Sigmoid colon (tissue), 7 donors: ENCODE measurements around the gene MITF. TPM values are rescaled to one million over a fixed set of nuclear protein-coding genes. Genes with fewer than 3 reads are reported as not detected.

Experiments
- DNase-seq: peaks from one replicate; pipeline ENCODE4 v3.0.0-alpha.2; 2019
- H3K27ac ChIP-seq, 4 donors: fragments of 200-600 bp; sonication (generic); one replicate each; pipeline ENCODE4 v1.5.1; 2016 to 2019; ENCODE audit warnings: mild to moderate bottlenecking in 1 of 4
- H3K27me3 ChIP-seq, 3 donors: fragments of 200-600 bp; sonication (generic); one replicate each; pipeline ENCODE4 v1.5.1; 2019; ENCODE audit warnings: mild to moderate bottlenecking in 1 of 3
- H3K36me3 ChIP-seq, 4 donors: fragments of 200-600 bp; sonication (generic); one replicate each; pipeline ENCODE4 v1.5.1; 2016 to 2019
- H3K4me1 ChIP-seq, 4 donors: fragments of 200-600 bp; sonication (generic); one replicate each; pipeline ENCODE4 v1.5.1; 2017 to 2019
- H3K4me3 ChIP-seq, 4 donors: fragments of 200-600 bp; sonication (generic); one replicate each; pipeline ENCODE4 v1.5.1; 2017 to 2019; ENCODE audit warnings: mild to moderate bottlenecking in 2 of 4, moderate library complexity in 1 of 4
- H3K9me3 ChIP-seq, 4 donors: fragments of 200-600 bp in 3 of 4; sonication (generic) in 3 of 4; one replicate each; pipeline versions ENCODE4 v1.5.1 to v1.6.1; 2013 to 2019
- CTCF ChIP-seq, 4 experiments: fragments of 450-650 bp in 3 of 4; fragments of 200-600 bp in 1 of 4; IDR thresholded peaks; one replicate each; pipeline ENCODE4 v1.5.1; 2016 to 2019; ENCODE audit warnings: antibody characterized with exemption in 4 of 4, mild to moderate bottlenecking in 3 of 4, moderate library complexity in 2 of 4
- EP300 ChIP-seq, 4 donors: sonication (generic); formaldehyde crosslinking; IDR thresholded peaks; one replicate each; pipeline ENCODE4 v1.6.1; 2017; ENCODE audit warnings: antibody characterized with exemption in 4 of 4
- POLR2A ChIP-seq, 2 donors: fragments of 450-650 bp; IDR thresholded peaks; one replicate each; pipeline ENCODE4 v1.6.1; 2016; ENCODE audit warnings: antibody characterized with exemption in 2 of 2, mild to moderate bottlenecking in 2 of 2, moderate library complexity in 2 of 2
- POLR2AphosphoS5 ChIP-seq, 4 donors: sonication (generic); formaldehyde crosslinking; IDR thresholded peaks; one replicate each; pipeline ENCODE4 v1.6.1; 2017; ENCODE audit warnings: antibody characterized with exemption in 4 of 4
- WGBS, 2 donors: extraction: QIAGEN DNeasy Blood & Tissue Kit; methylation state at CpG; one replicate each; pipeline ENCODE4 v1.1.7; 2013; 5-methylcytosine and 5-hydroxymethylcytosine counted together
- intact Hi-C: fragments of 100-400 bp; cut with DNase I; formaldehyde crosslinking; loops from one replicate; pipeline ENCODE4 v1.15.1; 2023
- polyA plus RNA-seq, 3 donors: library from polyadenylated mRNA; stranded (reverse); fragments of 200-250 nt; gene quantifications; one replicate each; pipeline ENCODE4 v1.2.3, GENCODE V29; 2013
- total RNA-seq, 4 donors: library from RNA; depleted of rRNA; stranded (reverse); fragments of >200 nt; gene quantifications; one replicate each; pipeline ENCODE4 v1.1.0, GENCODE V29; 2016
- donor health status: healthy with polysubstance abuse.
- donor health status: Bipolar disorder and iron deficiency.
- donor health status: healthy.

MITF gene
- total and polyA plus RNA-seq, 7 donors = 2.1 to 73.2 (median 65.4) TPM

GRCh38 chr3:69735893-69736292 is 3.4 kb upstream of the MITF start:
- H3K36me3 ChIP-seq = no peaks in the 10 kb centered on the region
- no peak overlapping the region for H3K27ac ChIP-seq
- H3K4me1 ChIP-seq = peaks cover 0 to 15% (median 9%) of the 10 kb centered on the region in 4 donors
- WGBS, 2 donors = 80 to 91% methylated on average over 2 of the region's 2 CpGs
- DNase-seq = no peak
- H3K4me3 ChIP-seq = no peak overlapping the region
- H3K27me3 ChIP-seq = no peaks in the 10 kb centered on the region
- intact Hi-C loops = loop anchor here (5.0 kb wide), 2 partner anchors 44 to 211 kb away; no protein-coding TSS in a partner anchor
- no peaks in the 10 kb centered on the region for H3K9me3 ChIP-seq
- TF ChIP-seq CTCF (IDR thresholded peaks at IDR 0.05) = no peak
- TF ChIP-seq EP300 (IDR thresholded peaks at IDR 0.05) = no peak
- no peak for TF ChIP-seq POLR2A (IDR thresholded peaks at IDR 0.05)
- TF ChIP-seq POLR2AphosphoS5 (IDR thresholded peaks at IDR 0.05) = no peak

GRCh38 chr3:69737392-69737791 is 1.9 kb upstream of the MITF start:
- intact Hi-C loops = loop anchor here (5.0 kb wide), 2 partner anchors 45 to 210 kb away; no protein-coding TSS in a partner anchor
- peaks cover 0 to 30% (median 22%) of the 10 kb centered on the region in 4 donors for H3K4me1 ChIP-seq
- H3K9me3 ChIP-seq = no peaks in the 10 kb centered on the region
- TF ChIP-seq POLR2AphosphoS5 (IDR thresholded peaks at IDR 0.05) (no peak), CTCF (IDR thresholded peaks at IDR 0.05) (no peak), EP300 (IDR thresholded peaks at IDR 0.05) (no peak), POLR2A (IDR thresholded peaks at IDR 0.05) (no peak)
- DNase-seq = no peak
- no peak overlapping the region for H3K4me3 ChIP-seq
- no peaks in the 10 kb centered on the region for H3K27me3 ChIP-seq
- peak overlapping the region in 1 of 4 donors; percentile 93 for H3K27ac ChIP-seq
- WGBS, 2 donors = 45 to 66% methylated on average over 3 of the region's 3 CpGs
- H3K36me3 ChIP-seq = no peaks in the 10 kb centered on the region

- H3K36me3 ChIP-seq = no peaks in the 10 kb centered on the region
- no peak for DNase-seq
- intact Hi-C loops = loop anchor here (5.0 kb wide), 2 partner anchors 46 to 209 kb away; no protein-coding TSS in a partner anchor
- peaks cover 0 to 40% (median 30%) of the 10 kb centered on the region in 4 donors for H3K4me1 ChIP-seq
- H3K4me3 ChIP-seq = peak overlapping the region; percentile 80 to 94 (median 86)
- 1 to 4% methylated on average over 4 of the region's 4 CpGs for WGBS, 2 donors
- H3K27me3 ChIP-seq = no peaks in the 10 kb centered on the region
- peak overlapping the region; percentile 85 to 93 (median 90) for H3K27ac ChIP-seq
- H3K9me3 ChIP-seq = no peaks in the 10 kb centered on the region
- no peak for TF ChIP-seq CTCF (IDR thresholded peaks at IDR 0.05)
- no peak for TF ChIP-seq POLR2A (IDR thresholded peaks at IDR 0.05)
- no peak for TF ChIP-seq EP300 (IDR thresholded peaks at IDR 0.05)
- no peak for TF ChIP-seq POLR2AphosphoS5 (IDR thresholded peaks at IDR 0.05)
These were observed 949 bp upstream of the MITF start for GRCh38 chr3:69738315-69738714.

GRCh38 chr3:69738859-69739203 is 433 bp upstream of the MITF start:
- peak overlapping the region; percentile 85 to 93 (median 90) for H3K27ac ChIP-seq
- WGBS, 2 donors = 1% methylated on average over 12 of the region's 12 CpGs
- peak overlapping the region; percentile 80 to 94 (median 86) for H3K4me3 ChIP-seq
- H3K4me1 ChIP-seq = peaks cover 0 to 45% (median 35%) of the 10 kb centered on the region in 4 donors
- H3K9me3 ChIP-seq = no peaks in the 10 kb centered on the region
- H3K36me3 ChIP-seq = no peaks in the 10 kb centered on the region
- peak; percentile 67 for DNase-seq
- no peak for TF ChIP-seq POLR2AphosphoS5 (IDR thresholded peaks at IDR 0.05)
- TF ChIP-seq EP300 (IDR thresholded peaks at IDR 0.05) = no peak
- TF ChIP-seq POLR2A (IDR thresholded peaks at IDR 0.05) = no peak
- no peak for TF ChIP-seq CTCF (IDR thresholded peaks at IDR 0.05)
- intact Hi-C loops = loop anchor here (5.0 kb wide), 2 partner anchors 47 to 208 kb away; no protein-coding TSS in a partner anchor
- H3K27me3 ChIP-seq = no peaks in the 10 kb centered on the region
